ENCODE results near the gene CDH16.

- TF ChIP-seq CTCF (IDR thresholded peaks at IDR 0.05) (no peak), EP300 (IDR thresholded peaks at IDR 0.05) (no peak)
Measured at GRCh38 chr16:66946974-66947301, 28.3 kb upstream of the CDH16 start.

Measured in gastroesophageal sphincter (tissue), 3 donors.